GM19468 (cell line): ENCODE measurements around the gene NSG1.

ENCODE experiments used
- ATAC-seq: cut with Tn5 transposase; IDR thresholded peaks from one replicate; pipeline ENCODE4 v1.9.1; 2021; ENCODE audit warnings: mild to moderate bottlenecking, moderate library complexity, moderate number of reproducible peaks; ENCODE audit not compliant: unreplicated experiment; ENCODE audit errors: extremely low read depth

NSG1 gene

GRCh38 chr4:4395371-4395770 lies 8.5 kb downstream of the NSG1 start:
- ATAC-seq, result no peak

GRCh38 chr4:4395849-4396627 lies 9.1 kb downstream of the NSG1 start:
- ATAC-seq, result no peak

GRCh38 chr4:4396628-4397440 lies 9.9 kb downstream of the NSG1 start:
- no peak for ATAC-seq

GRCh38 chr4:4397441-4397819 lies 10.5 kb downstream of the NSG1 start:
- no peak for ATAC-seq

- no peak for ATAC-seq
These were observed 11.5 kb downstream of the NSG1 start for GRCh38 chr4:4398430-4398829.

GRCh38 chr4:4401036-4401435 lies 14.1 kb downstream of the NSG1 start:
- ATAC-seq, result no peak

GRCh38 chr4:4402966-4403365 lies 16.1 kb downstream of the NSG1 start:
- no peak for ATAC-seq

- ATAC-seq, result no peak
These were observed 18.6 kb downstream of the NSG1 start for GRCh38 chr4:4405358-4405962.

GRCh38 chr4:4406455-4407298 lies 19.8 kb downstream of the NSG1 start:
- no peak for ATAC-seq

- ATAC-seq, result no peak
These were observed 20.6 kb downstream of the NSG1 start for GRCh38 chr4:4407299-4408131.

GRCh38 chr4:4408132-4408523 lies 21.2 kb downstream of the NSG1 start:
- ATAC-seq, result no peak

- ATAC-seq, result no peak
These were observed 21.9 kb downstream of the NSG1 start for GRCh38 chr4:4408576-4409335.

GRCh38 chr4:4409416-4410115 lies 22.7 kb downstream of the NSG1 start:
- no peak for ATAC-seq

GRCh38 chr4:4410271-4410670 lies 23.4 kb downstream of the NSG1 start:
- no peak for ATAC-seq

GRCh38 chr4:4411906-4412305 lies 25.0 kb downstream of the NSG1 start:
- ATAC-seq, result no peak

GRCh38 chr4:4412641-4413372 lies 25.9 kb downstream of the NSG1 start:
- ATAC-seq, result no peak

- ATAC-seq, result no peak
These were observed 26.4 kb downstream of the NSG1 start for GRCh38 chr4:4413373-4413725.

- ATAC-seq, result no peak
These were observed 26.9 kb downstream of the NSG1 start for GRCh38 chr4:4413806-4414205.
